Sigmoid colon (tissue), 4 donors: ENCODE results near the gene CMSS1.

Source experiments
- EP300 ChIP-seq, 4 donors: sonication (generic); formaldehyde crosslinking; IDR thresholded peaks; one replicate each; pipeline ENCODE4 v1.6.1; 2017; ENCODE audit warnings: antibody characterized with exemption in 4 of 4
- POLR2A ChIP-seq, 2 donors: fragments of 450-650 bp; IDR thresholded peaks; one replicate each; pipeline ENCODE4 v1.6.1; 2016; ENCODE audit warnings: antibody characterized with exemption in 2 of 2, mild to moderate bottlenecking in 2 of 2, moderate library complexity in 2 of 2
- POLR2AphosphoS5 ChIP-seq, 4 donors: sonication (generic); formaldehyde crosslinking; IDR thresholded peaks; one replicate each; pipeline ENCODE4 v1.6.1; 2017; ENCODE audit warnings: antibody characterized with exemption in 4 of 4
- TF ChIP-seq, protein P1 (sequence below), 4 experiments: fragments of 450-650 bp in 3 of 4; fragments of 200-600 bp in 1 of 4; IDR thresholded peaks; one replicate each; pipeline ENCODE4 v1.5.1; 2016 to 2019; ENCODE audit warnings: antibody characterized with exemption in 4 of 4, mild to moderate bottlenecking in 3 of 4, moderate library complexity in 2 of 4

- TF ChIP-seq, protein P1, sequence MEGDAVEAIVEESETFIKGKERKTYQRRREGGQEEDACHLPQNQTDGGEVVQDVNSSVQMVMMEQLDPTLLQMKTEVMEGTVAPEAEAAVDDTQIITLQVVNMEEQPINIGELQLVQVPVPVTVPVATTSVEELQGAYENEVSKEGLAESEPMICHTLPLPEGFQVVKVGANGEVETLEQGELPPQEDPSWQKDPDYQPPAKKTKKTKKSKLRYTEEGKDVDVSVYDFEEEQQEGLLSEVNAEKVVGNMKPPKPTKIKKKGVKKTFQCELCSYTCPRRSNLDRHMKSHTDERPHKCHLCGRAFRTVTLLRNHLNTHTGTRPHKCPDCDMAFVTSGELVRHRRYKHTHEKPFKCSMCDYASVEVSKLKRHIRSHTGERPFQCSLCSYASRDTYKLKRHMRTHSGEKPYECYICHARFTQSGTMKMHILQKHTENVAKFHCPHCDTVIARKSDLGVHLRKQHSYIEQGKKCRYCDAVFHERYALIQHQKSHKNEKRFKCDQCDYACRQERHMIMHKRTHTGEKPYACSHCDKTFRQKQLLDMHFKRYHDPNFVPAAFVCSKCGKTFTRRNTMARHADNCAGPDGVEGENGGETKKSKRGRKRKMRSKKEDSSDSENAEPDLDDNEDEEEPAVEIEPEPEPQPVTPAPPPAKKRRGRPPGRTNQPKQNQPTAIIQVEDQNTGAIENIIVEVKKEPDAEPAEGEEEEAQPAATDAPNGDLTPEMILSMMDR (IDR thresholded peaks at IDR 0.05), result no peak
- TF ChIP-seq EP300 (IDR thresholded peaks at IDR 0.05) (no peak), POLR2AphosphoS5 (IDR thresholded peaks at IDR 0.05) (no peak), POLR2A (IDR thresholded peaks at IDR 0.05) (no peak)
Observed at GRCh38 chr3:99854756-99855298, 37.2 kb downstream of the CMSS1 start.
